ENCODE results near the gene CLPTM1. TPM values are rescaled to one million over a fixed set of nuclear protein-coding genes. Genes with fewer than 3 reads are reported as not detected.
"Not testable (repeated sequence)": the region's sequence is repeated elsewhere in the genome, so short reads cannot be mapped to it uniquely, and the experiment has no call there.

CLPTM1 gene
- total RNA-seq, 1 donor from 2014 or later = 39.6 TPM

GRCh38 chr19:44993526-44993925 lies 38.3 kb downstream of the CLPTM1 start:
- DNase-seq (ENCODE audit: low read depth) = no peak
- H3K4me3 ChIP-seq (ENCODE audit: low read depth, low read length) = no peak overlapping the region
- TF ChIP-seq CTCF (conservative IDR thresholded peaks at IDR 0.05; ENCODE audit: low read depth, low read length) = no peak

DNA sequence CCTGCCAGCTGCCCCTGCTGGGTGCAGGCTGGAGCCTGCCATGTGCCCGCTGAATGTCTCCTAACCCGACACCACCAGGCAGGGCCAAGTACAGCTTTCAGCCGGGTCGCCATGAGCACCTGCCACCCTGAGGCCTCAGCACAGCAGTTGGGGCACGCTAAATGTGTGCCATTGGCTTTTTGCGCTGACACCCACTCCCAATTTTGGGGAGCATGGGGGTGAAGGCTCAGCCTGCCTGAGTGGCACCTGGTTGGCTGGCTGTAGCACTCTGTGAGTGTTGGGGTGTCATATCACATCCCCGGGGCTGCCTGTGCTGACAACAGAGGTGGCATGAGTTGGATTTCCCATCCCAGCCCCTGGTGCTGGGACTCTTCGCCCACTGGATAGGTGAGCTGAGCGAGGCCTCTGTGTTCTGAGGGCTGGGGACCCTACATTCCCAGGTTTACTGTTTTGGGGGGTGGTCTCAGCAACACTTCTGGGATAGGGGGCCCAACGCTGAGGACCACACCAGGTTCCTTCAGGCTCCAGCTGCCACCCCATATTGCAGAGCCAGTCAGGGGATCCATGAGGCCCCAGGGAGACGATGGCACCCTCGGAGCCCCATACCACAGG lies 38.9 kb downstream of the CLPTM1 start:
- no peak for TF ChIP-seq CTCF (conservative IDR thresholded peaks at IDR 0.05; ENCODE audit: low read depth, low read length)
- H3K4me3 ChIP-seq (ENCODE audit: low read depth, low read length) = no peak overlapping the region
- DNase-seq (ENCODE audit: low read depth) = no peak

GRCh38 chr19:44998025-44998424 lies 42.8 kb downstream of the CLPTM1 start:
- no peak overlapping the region for H3K4me3 ChIP-seq (ENCODE audit: low read depth, low read length)
- DNase-seq (ENCODE audit: low read depth) = no peak
- TF ChIP-seq CTCF (conservative IDR thresholded peaks at IDR 0.05; ENCODE audit: low read depth, low read length) = no peak

DNA sequence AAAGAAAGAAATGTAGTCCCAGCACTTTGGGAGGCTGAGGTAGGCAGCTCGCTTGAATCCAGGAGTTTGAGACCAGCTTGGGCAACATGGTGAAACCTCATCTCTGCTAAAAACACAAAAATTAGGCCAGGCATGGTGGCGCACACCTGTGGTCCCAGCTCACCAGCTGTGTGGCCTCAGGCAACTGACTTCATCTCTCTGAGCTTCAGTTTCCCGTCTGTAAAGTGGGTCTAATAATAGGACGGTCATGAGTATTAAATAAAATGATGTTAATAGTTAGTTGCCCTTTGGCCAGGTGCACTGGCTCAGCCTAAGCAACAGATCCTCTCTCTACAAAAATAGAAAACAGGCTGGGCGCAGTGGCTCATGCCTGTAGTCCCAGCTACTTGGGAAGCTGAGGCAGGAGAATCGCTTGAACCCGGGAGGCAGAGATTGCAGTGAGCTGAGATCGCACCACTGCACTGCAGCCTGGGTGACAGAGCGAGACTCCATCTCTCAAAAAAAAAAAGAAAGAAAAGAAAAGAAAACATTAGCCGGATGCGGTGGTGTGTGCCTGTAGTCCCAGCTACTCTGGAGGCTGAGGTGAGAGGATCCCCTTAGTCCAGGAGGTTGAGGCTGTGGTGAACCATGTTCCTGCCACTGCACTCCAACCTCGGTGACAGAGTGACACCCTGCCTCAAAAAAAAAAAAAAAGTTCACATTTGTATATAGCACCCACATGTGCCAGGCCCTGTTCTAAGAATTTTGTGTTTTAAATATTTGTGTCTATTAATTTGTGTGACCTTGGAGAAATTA lies 44.1 kb downstream of the CLPTM1 start:
- H3K4me3 ChIP-seq (ENCODE audit: low read depth, low read length); DNase-seq (ENCODE audit: low read depth): not testable (repeated sequence)

DNA sequence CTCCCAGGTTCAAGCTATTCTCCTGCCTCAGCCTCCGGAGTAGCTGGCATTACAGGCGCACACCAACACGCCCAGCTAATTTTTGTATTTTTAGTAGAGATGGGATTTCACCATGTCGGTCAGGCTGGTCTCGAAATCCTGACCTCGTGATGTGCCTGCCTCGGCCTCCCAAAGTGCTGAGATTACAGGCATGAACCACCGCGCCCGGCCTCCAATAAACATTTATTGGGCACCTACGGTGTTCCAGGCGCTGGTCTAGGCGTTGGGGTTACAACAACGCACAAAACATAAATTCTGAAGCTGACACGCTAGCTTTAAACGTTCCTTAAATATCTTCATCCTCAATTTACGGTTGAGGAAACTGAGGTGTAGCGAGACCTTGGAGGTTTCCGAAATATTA lies 45.5 kb downstream of the CLPTM1 start:
- DNase-seq (ENCODE audit: low read depth) = not testable (repeated sequence)
- H3K4me3 ChIP-seq (ENCODE audit: low read depth, low read length) = peak overlapping the region; percentile 44

- DNase-seq (ENCODE audit: low read depth) = no peak
- H3K4me3 ChIP-seq (ENCODE audit: low read depth, low read length) = peak within 1 kb of the TSS; percentile 84
- no peak for TF ChIP-seq CTCF (conservative IDR thresholded peaks at IDR 0.05; ENCODE audit: low read depth, low read length)
Observed at GRCh38 chr19:45001087-45001739, 46.0 kb downstream of the CLPTM1 start, which contains the start of gene RELB. Gene RELB (plus strand): TSS chr19:45001464. CDS start chr19:45001580, 116 bp downstream.

GRCh38 chr19:45003485-45003884 lies 48.3 kb downstream of the CLPTM1 start:
- no peak overlapping the region for H3K4me3 ChIP-seq (ENCODE audit: low read depth, low read length)
- no peak for DNase-seq (ENCODE audit: low read depth)
- TF ChIP-seq CTCF (conservative IDR thresholded peaks at IDR 0.05; ENCODE audit: low read depth, low read length) = no peak
